GM23338 (cell line): ENCODE results near the gene ZNF212.

Experiments
- EZH2 ChIP-seq: fragments of 200-600 bp; sonication (generic); IDR thresholded peaks from one replicate; pipeline ENCODE4 v1.8.0; 2017; ENCODE audit warnings: antibody characterized with exemption, mild to moderate bottlenecking, low read depth; ENCODE audit not compliant: unreplicated experiment
- EZH2phosphoT487 ChIP-seq: fragments of 200-600 bp; sonication (generic); IDR thresholded peaks from one replicate; pipeline ENCODE4 v1.8.1; 2018; ENCODE audit warnings: antibody characterized with exemption; ENCODE audit not compliant: unreplicated experiment
- JUNB ChIP-seq: IDR thresholded peaks from one replicate; pipeline ENCODE4 v1.6.1; 2016; ENCODE audit warnings: antibody characterized with exemption; ENCODE audit not compliant: unreplicated experiment
- POLR2AphosphoS5 ChIP-seq: IDR thresholded peaks from 2 replicates; pipeline ENCODE4 v1.6.1; 2016; ENCODE audit warnings: antibody characterized with exemption, low read depth
- STAT1 ChIP-seq: IDR thresholded peaks from one replicate; pipeline ENCODE4 v1.6.1; 2016; ENCODE audit warnings: antibody characterized with exemption; ENCODE audit not compliant: unreplicated experiment
- ZNF331 ChIP-seq: fragments of 250-450 bp; sonication (Bioruptor Pico); IDR thresholded peaks from 2 replicates; pipeline ENCODE4 v1.5.0; 2020; ENCODE audit warnings: low read depth, mild to moderate bottlenecking, moderate library complexity
- TF ChIP-seq, protein P1 (sequence below), 2 experiments: fragments of 200-600 bp in 1 of 2; sonication (generic) in 1 of 2; conservative IDR thresholded peaks; 2 replicates each; pipeline versions ENCODE4 v1.5.1 to v1.6.1; 2016 to 2017; ENCODE audit warnings: antibody characterized with exemption in 2 of 2, low read depth in 2 of 2, mild to moderate bottlenecking in 2 of 2, moderate library complexity in 1 of 2
- TF ChIP-seq, protein P2 (sequence below): IDR thresholded peaks from one replicate; pipeline ENCODE4 v1.6.1; 2018; ENCODE audit warnings: antibody characterized with exemption; ENCODE audit not compliant: unreplicated experiment
- TF ChIP-seq, protein P3 (sequence below): IDR thresholded peaks from 2 replicates; pipeline ENCODE4 v1.6.1; 2016; ENCODE audit warnings: antibody characterized with exemption

DNA sequence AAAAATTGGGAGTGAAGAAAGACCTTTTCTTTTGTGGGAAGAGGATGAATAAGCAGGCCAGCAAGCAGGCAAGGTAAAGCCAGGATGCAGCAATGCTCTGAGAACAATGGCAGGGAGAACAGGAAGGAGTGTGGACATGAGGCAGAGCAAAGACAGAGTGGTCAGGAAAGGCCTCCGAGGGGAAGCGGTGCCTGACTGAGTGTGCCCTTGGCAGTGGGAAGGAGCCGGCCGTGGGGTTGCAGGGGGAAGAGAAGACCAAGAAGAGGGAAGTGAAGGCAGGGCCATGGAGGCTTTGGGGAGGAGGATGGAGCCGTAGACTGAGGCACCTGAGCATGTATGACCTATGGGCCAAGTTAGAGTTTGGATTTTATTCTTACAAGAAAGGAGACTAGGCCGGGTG is 21.9 kb upstream of the ZNF212 start:
- TF ChIP-seq, protein P1, sequence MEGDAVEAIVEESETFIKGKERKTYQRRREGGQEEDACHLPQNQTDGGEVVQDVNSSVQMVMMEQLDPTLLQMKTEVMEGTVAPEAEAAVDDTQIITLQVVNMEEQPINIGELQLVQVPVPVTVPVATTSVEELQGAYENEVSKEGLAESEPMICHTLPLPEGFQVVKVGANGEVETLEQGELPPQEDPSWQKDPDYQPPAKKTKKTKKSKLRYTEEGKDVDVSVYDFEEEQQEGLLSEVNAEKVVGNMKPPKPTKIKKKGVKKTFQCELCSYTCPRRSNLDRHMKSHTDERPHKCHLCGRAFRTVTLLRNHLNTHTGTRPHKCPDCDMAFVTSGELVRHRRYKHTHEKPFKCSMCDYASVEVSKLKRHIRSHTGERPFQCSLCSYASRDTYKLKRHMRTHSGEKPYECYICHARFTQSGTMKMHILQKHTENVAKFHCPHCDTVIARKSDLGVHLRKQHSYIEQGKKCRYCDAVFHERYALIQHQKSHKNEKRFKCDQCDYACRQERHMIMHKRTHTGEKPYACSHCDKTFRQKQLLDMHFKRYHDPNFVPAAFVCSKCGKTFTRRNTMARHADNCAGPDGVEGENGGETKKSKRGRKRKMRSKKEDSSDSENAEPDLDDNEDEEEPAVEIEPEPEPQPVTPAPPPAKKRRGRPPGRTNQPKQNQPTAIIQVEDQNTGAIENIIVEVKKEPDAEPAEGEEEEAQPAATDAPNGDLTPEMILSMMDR (conservative IDR thresholded peaks at IDR 0.05; ENCODE audit: low read depth in 2 of 2) = no peak
- TF ChIP-seq POLR2AphosphoS5 (no peak), JUNB (no peak), EZH2phosphoT487 (no peak), EZH2 (no peak), STAT1 (no peak), ZNF331 (no peak)
- TF ChIP-seq, protein P2, sequence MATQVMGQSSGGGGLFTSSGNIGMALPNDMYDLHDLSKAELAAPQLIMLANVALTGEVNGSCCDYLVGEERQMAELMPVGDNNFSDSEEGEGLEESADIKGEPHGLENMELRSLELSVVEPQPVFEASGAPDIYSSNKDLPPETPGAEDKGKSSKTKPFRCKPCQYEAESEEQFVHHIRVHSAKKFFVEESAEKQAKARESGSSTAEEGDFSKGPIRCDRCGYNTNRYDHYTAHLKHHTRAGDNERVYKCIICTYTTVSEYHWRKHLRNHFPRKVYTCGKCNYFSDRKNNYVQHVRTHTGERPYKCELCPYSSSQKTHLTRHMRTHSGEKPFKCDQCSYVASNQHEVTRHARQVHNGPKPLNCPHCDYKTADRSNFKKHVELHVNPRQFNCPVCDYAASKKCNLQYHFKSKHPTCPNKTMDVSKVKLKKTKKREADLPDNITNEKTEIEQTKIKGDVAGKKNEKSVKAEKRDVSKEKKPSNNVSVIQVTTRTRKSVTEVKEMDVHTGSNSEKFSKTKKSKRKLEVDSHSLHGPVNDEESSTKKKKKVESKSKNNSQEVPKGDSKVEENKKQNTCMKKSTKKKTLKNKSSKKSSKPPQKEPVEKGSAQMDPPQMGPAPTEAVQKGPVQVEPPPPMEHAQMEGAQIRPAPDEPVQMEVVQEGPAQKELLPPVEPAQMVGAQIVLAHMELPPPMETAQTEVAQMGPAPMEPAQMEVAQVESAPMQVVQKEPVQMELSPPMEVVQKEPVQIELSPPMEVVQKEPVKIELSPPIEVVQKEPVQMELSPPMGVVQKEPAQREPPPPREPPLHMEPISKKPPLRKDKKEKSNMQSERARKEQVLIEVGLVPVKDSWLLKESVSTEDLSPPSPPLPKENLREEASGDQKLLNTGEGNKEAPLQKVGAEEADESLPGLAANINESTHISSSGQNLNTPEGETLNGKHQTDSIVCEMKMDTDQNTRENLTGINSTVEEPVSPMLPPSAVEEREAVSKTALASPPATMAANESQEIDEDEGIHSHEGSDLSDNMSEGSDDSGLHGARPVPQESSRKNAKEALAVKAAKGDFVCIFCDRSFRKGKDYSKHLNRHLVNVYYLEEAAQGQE = no peak
- TF ChIP-seq, protein P3, sequence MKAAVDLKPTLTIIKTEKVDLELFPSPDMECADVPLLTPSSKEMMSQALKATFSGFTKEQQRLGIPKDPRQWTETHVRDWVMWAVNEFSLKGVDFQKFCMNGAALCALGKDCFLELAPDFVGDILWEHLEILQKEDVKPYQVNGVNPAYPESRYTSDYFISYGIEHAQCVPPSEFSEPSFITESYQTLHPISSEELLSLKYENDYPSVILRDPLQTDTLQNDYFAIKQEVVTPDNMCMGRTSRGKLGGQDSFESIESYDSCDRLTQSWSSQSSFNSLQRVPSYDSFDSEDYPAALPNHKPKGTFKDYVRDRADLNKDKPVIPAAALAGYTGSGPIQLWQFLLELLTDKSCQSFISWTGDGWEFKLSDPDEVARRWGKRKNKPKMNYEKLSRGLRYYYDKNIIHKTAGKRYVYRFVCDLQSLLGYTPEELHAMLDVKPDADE = no peak
